Measurements from ENCODE around the gene ELF4.

ELF4 gene

GRCh38 chrX:130055103-130055502, 55.2 kb downstream of the ELF4 start:
- Histone ChIP-seq H3K9me3 (ENCODE audit: insufficient read depth, low read length) (no peaks in the 10 kb centered on the region), H3K27ac (ENCODE audit: low read length) (no peak overlapping the region), H2AFZ (ENCODE audit: low read depth, low read length) (no peak overlapping the region), H3K4me3 (ENCODE audit: low read length) (no peak overlapping the region), H3K4me1 (ENCODE audit: low read length) (peaks cover 5% of the 10 kb centered on the region), H3K9ac (ENCODE audit: low read length) (no peak overlapping the region), H3K36me3 (replicated peaks; ENCODE audit: low read depth, low read length) (peaks cover 9% of the 10 kb centered on the region), H3K27me3 (ENCODE audit: low read depth, low read length) (no peaks in the 10 kb centered on the region), H3K79me2 (ENCODE audit: low read length) (no peaks in the 10 kb centered on the region), H4K20me1 (ENCODE audit: insufficient read depth, low read length) (no peaks in the 10 kb centered on the region), H3K4me2 (ENCODE audit: low read length) (no peak overlapping the region)
- TF ChIP-seq EZH2phosphoT487 (IDR thresholded peaks at IDR 0.05; ENCODE audit: low read depth) = no peak

GRCh38 chrX:130053236-130053635, 57.1 kb downstream of the ELF4 start:
- no peaks in the 10 kb centered on the region for H3K79me2 ChIP-seq (ENCODE audit: low read length)
- H3K4me2 ChIP-seq (ENCODE audit: low read length) = no peak overlapping the region
- no peak overlapping the region for H3K4me3 ChIP-seq (ENCODE audit: low read length)
- TF ChIP-seq, protein P1, sequence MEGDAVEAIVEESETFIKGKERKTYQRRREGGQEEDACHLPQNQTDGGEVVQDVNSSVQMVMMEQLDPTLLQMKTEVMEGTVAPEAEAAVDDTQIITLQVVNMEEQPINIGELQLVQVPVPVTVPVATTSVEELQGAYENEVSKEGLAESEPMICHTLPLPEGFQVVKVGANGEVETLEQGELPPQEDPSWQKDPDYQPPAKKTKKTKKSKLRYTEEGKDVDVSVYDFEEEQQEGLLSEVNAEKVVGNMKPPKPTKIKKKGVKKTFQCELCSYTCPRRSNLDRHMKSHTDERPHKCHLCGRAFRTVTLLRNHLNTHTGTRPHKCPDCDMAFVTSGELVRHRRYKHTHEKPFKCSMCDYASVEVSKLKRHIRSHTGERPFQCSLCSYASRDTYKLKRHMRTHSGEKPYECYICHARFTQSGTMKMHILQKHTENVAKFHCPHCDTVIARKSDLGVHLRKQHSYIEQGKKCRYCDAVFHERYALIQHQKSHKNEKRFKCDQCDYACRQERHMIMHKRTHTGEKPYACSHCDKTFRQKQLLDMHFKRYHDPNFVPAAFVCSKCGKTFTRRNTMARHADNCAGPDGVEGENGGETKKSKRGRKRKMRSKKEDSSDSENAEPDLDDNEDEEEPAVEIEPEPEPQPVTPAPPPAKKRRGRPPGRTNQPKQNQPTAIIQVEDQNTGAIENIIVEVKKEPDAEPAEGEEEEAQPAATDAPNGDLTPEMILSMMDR (IDR thresholded peaks at IDR 0.05; ENCODE audit: low read depth, low read length) = no peak
- no peak for TF ChIP-seq EZH2phosphoT487 (IDR thresholded peaks at IDR 0.05; ENCODE audit: low read depth)
- no peaks in the 10 kb centered on the region for H4K20me1 ChIP-seq (ENCODE audit: insufficient read depth, low read length)
- H3K36me3 ChIP-seq (replicated peaks; ENCODE audit: low read depth, low read length) = peaks cover 18% of the 10 kb centered on the region
- no peaks in the 10 kb centered on the region for H3K9me3 ChIP-seq (ENCODE audit: insufficient read depth, low read length)
- peaks cover 4% of the 10 kb centered on the region for H3K4me1 ChIP-seq (ENCODE audit: low read length)
- no peak overlapping the region for H2AFZ ChIP-seq (ENCODE audit: low read depth, low read length)
- no peak overlapping the region for H3K27ac ChIP-seq (ENCODE audit: low read length)
- H3K27me3 ChIP-seq (ENCODE audit: low read depth, low read length) = no peaks in the 10 kb centered on the region
- H3K9ac ChIP-seq (ENCODE audit: low read length) = no peak overlapping the region

DNA sequence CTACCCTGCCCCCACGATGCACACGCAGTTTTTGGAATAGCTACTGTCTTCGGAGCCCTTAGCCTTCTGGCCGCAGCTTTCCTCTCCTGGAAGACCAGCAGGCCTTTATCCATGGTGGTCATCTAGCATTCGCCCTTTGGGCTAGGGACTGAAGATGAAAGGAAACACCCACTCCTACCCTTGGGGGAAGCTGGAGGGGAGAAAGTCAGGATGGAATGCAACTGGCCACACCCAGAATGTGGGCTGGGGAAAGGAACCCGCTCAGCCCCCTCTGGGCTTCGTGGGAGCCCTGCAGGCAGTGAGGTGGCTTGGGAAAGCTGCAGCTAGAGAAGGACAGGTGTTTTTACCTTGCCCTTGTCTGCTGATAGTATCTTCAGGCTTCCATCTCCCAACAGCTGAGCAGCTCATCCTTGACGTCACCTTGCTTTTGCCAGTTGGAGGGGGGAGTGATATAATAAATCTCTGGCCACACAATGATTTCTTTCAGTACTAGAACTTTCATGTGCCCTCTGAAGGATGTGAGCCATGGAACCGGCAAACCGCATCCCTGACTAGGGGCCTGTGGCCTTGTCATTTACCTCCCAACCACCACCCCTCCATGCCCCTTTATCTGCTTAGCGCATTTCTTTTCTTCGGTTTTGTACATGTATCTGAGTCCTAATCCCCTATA, 59.0 kb downstream of the ELF4 start:
- Histone ChIP-seq H3K9me3 (ENCODE audit: insufficient read depth, low read length) (no peaks in the 10 kb centered on the region), H3K4me2 (ENCODE audit: low read length) (no peak overlapping the region), H3K27ac (ENCODE audit: low read length) (no peak overlapping the region), H3K36me3 (replicated peaks; ENCODE audit: low read depth, low read length) (peaks cover 33% of the 10 kb centered on the region), H2AFZ (ENCODE audit: low read depth, low read length) (no peak overlapping the region), H3K9ac (ENCODE audit: low read length) (no peak overlapping the region), H3K79me2 (ENCODE audit: low read length) (no peaks in the 10 kb centered on the region), H3K4me3 (ENCODE audit: low read length) (no peak overlapping the region), H4K20me1 (ENCODE audit: insufficient read depth, low read length) (no peaks in the 10 kb centered on the region), H3K27me3 (ENCODE audit: low read depth, low read length) (no peaks in the 10 kb centered on the region), H3K4me1 (ENCODE audit: low read length) (no peaks in the 10 kb centered on the region)
- TF ChIP-seq EZH2phosphoT487 (IDR thresholded peaks at IDR 0.05; ENCODE audit: low read depth) = no peak
- TF ChIP-seq, protein P1 (IDR thresholded peaks at IDR 0.05; ENCODE audit: low read depth, low read length) = no peak

DNA sequence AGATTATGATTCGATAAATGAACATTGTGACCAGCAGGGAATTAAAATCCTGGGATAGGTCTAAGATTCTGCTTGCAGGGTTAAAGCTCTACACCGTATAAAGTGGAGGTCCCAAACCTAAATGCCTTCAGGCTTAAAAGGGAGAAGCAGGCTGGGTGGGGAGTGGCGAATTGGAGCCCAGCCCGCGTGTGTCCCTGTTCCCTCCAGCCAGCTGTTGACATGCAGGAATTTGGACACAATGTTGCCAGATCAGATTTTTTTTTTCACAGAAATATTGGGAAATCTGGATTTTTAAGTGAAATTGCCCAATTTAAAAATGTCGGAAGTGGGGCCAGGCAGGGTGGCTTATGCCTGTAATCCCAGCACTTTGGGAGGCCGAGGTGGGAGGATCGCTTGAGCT, 60.5 kb downstream of the ELF4 start:
- no peak overlapping the region for H3K27ac ChIP-seq (ENCODE audit: low read length)
- H3K36me3 ChIP-seq (replicated peaks; ENCODE audit: low read depth, low read length) = peaks cover 38% of the 10 kb centered on the region
- H3K4me3 ChIP-seq (ENCODE audit: low read length) = no peak overlapping the region
- no peak overlapping the region for H2AFZ ChIP-seq (ENCODE audit: low read depth, low read length)
- H3K27me3 ChIP-seq (ENCODE audit: low read depth, low read length) = no peaks in the 10 kb centered on the region
- H3K4me2 ChIP-seq (ENCODE audit: low read length) = no peak overlapping the region
- no peak for TF ChIP-seq EZH2phosphoT487 (IDR thresholded peaks at IDR 0.05; ENCODE audit: low read depth)
- H4K20me1 ChIP-seq (ENCODE audit: insufficient read depth, low read length) = no peaks in the 10 kb centered on the region
- no peak overlapping the region for H3K9ac ChIP-seq (ENCODE audit: low read length)
- H3K79me2 ChIP-seq (ENCODE audit: low read length) = no peaks in the 10 kb centered on the region
- no peaks in the 10 kb centered on the region for H3K4me1 ChIP-seq (ENCODE audit: low read length)
- no peaks in the 10 kb centered on the region for H3K9me3 ChIP-seq (ENCODE audit: insufficient read depth, low read length)

DNA sequence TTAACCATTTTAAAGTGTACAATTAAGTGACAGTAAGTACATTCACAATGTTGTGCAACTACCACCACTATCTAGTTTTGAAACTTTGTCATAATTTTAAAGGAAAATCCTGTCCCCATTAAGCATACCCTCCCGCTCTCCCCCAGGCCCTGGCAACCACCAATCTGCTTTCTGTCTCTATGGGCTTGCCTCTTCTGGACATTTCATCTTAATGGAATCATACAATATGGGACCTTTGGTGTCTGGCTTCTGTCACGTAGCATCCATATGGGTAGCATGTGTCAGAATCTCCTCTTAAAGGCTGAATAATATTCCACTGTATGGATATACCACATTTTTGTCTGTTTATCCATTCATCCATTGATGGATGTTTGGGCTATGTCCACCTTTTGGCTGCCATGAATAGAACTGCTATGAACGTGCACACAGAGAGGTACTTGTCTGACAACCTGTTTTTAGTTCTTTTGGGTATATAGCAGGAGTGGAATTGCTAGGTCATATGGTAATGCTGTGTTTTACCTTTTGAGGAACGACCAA, 61.5 kb downstream of the ELF4 start:
- no peaks in the 10 kb centered on the region for H4K20me1 ChIP-seq (ENCODE audit: insufficient read depth, low read length)
- no peak overlapping the region for H3K27ac ChIP-seq (ENCODE audit: low read length)
- H2AFZ ChIP-seq (ENCODE audit: low read depth, low read length) = no peak overlapping the region
- no peaks in the 10 kb centered on the region for H3K9me3 ChIP-seq (ENCODE audit: insufficient read depth, low read length)
- no peak overlapping the region for H3K4me2 ChIP-seq (ENCODE audit: low read length)
- H3K4me1 ChIP-seq (ENCODE audit: low read length) = no peaks in the 10 kb centered on the region
- H3K4me3 ChIP-seq (ENCODE audit: low read length) = no peak overlapping the region
- H3K9ac ChIP-seq (ENCODE audit: low read length) = no peak overlapping the region
- peaks cover 34% of the 10 kb centered on the region for H3K36me3 ChIP-seq (replicated peaks; ENCODE audit: low read depth, low read length)
- TF ChIP-seq EZH2phosphoT487 (IDR thresholded peaks at IDR 0.05; ENCODE audit: low read depth) = no peak
- TF ChIP-seq, protein P1 (IDR thresholded peaks at IDR 0.05; ENCODE audit: low read depth, low read length) = no peak
- H3K27me3 ChIP-seq (ENCODE audit: low read depth, low read length) = no peaks in the 10 kb centered on the region
- H3K79me2 ChIP-seq (ENCODE audit: low read length) = no peaks in the 10 kb centered on the region

Data from OCI-LY3 (cell line).